ENCODE results near the gene CIZ1.

Gene CIZ1

DNA sequence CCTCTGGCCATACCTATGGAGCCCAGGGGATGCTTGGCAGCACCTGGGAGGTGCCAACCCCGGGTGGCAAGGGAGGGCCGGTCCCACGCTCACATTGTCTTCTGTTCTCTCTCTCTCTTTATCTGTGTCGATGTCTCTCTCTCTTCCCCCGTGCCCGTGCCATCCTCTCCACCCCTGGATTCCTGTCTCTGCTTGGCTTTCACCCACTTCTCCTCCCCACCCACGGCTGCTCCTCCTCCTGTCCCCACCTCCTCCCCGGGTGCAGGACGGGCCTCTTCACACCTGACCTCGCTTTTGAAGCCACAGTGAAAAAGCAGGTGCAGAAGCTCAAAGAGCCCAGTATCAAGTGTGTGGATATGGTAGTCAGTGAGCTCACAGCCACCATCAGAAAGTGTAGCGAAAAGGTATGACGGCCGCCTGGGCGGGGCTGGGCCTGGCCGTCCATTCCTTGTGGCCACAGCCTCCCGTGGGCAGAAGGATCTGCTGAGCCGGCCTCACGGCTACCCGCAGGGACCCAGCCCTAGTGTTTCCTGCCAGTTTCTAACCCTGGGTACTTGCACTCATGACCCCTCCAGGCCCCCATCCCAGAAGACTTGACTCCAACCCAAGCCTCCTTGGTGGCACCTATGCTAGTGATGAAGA, 34.5 kb upstream of the CIZ1 start:
- TF ChIP-seq, protein P1, sequence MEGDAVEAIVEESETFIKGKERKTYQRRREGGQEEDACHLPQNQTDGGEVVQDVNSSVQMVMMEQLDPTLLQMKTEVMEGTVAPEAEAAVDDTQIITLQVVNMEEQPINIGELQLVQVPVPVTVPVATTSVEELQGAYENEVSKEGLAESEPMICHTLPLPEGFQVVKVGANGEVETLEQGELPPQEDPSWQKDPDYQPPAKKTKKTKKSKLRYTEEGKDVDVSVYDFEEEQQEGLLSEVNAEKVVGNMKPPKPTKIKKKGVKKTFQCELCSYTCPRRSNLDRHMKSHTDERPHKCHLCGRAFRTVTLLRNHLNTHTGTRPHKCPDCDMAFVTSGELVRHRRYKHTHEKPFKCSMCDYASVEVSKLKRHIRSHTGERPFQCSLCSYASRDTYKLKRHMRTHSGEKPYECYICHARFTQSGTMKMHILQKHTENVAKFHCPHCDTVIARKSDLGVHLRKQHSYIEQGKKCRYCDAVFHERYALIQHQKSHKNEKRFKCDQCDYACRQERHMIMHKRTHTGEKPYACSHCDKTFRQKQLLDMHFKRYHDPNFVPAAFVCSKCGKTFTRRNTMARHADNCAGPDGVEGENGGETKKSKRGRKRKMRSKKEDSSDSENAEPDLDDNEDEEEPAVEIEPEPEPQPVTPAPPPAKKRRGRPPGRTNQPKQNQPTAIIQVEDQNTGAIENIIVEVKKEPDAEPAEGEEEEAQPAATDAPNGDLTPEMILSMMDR (IDR thresholded peaks at IDR 0.05; ENCODE audit: control extremely low read depth, extremely low read depth, low read depth, missing control alignments) = no peak
- POLR2A ChIA-PET = no interaction called here
- DNase-seq (ENCODE audit: extremely low spot score) = no peak
- CTCF ChIA-PET = no interaction called here

DNA sequence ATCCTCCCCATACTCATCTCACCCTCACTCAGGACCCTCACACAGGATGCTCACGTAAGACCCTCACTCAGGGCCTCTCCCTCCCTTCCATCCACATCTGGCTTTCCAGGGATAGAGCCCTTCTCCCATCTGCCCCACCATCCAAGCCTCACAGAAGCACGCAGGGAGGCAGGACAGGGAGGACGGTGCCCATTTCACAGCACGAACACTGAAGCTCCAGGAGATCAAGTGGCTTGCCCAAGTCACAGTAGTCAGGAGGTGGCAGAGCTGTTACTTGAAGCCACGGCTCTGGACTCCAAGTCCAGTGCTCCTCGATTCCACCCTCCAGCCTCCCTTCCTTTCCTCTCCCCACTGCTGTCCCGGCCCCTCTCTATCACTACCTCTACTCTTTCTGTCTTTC, 33.5 kb upstream of the CIZ1 start:
- no peak for DNase-seq (ENCODE audit: extremely low spot score)
- CTCF ChIA-PET = no interaction called here
- TF ChIP-seq, protein P1 (IDR thresholded peaks at IDR 0.05; ENCODE audit: control extremely low read depth, extremely low read depth, low read depth, missing control alignments) = no peak
- POLR2A ChIA-PET = no interaction called here

DNA sequence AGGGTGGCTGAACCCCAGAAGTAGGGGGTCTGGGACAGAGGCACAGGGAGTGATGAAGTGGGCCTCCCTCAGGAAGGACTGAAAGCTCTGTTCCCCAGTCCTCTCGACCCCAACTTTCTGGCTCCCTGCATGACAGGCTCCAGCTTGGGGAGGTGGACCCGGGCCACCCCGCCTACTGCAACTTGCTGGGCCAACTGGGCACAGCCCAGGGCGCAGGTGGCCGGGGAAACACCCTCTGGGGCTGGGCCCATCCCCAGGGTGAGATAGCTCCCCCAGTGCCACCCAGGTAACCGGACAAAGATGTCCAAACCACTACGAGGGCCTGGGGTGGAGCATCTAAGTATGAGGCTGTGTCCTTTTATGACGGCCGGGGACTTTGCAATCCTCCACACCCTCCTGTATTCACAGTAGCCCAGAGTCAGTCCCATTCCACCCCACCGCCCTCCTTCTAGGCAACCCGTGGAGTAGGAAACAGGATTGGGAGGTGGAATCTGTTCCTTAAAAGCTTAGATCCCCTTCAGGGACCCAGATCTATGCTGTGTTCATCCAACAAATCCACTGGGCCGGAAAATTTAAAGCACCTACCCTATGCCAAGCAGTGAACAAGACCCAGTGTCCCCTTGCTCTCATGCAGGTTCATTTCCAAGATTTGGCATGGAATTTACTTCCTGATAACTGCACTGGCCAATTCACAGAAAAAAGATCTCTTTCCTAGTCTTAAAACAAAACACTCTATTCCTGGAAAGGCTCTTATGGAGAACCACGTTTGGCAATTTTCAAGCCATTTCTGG, 31.7 kb upstream of the CIZ1 start:
- POLR2A ChIA-PET = no interaction called here
- CTCF ChIA-PET = interaction anchor here (0.8 to 1.2 kb wide), 3 partner anchors 18 to 32 kb away, joined by 3 read pairs; no protein-coding TSS in a partner anchor
- no peak for DNase-seq (ENCODE audit: extremely low spot score)
- TF ChIP-seq, protein P1 (IDR thresholded peaks at IDR 0.05; ENCODE audit: control extremely low read depth, extremely low read depth, low read depth, missing control alignments) = no peak

DNA sequence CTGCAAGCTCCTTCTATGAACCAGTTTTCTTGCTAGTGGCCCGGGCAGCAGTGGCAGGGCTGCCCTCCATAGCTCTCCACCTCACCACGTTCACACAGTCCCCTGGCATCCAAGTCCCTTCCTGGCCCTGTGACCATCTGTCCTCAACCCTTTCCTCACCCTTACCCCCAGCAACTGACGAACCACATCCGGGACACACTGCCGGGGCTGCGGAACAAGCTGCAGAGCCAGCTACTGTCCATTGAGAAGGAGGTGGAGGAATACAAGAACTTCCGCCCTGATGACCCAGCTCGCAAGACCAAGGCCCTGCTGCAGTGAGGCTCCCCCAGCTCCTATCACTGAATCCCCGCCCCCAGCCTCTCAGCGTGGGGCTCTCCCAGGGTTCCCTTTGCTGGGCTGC, 30.7 kb upstream of the CIZ1 start:
- CTCF ChIA-PET = interaction anchor here (1.1 to 1.2 kb wide), 2 partner anchors 17 to 33 kb away, joined by 3 read pairs; no protein-coding TSS in a partner anchor
- DNase-seq (ENCODE audit: extremely low spot score) = no peak
- POLR2A ChIA-PET = interaction anchor here (0.7 kb wide), 1 partner anchor 490 kb away, joined by 3 read pairs; no protein-coding TSS in a partner anchor
- TF ChIP-seq, protein P1 (IDR thresholded peaks at IDR 0.05; ENCODE audit: control extremely low read depth, extremely low read depth, low read depth, missing control alignments) = no peak

DNA sequence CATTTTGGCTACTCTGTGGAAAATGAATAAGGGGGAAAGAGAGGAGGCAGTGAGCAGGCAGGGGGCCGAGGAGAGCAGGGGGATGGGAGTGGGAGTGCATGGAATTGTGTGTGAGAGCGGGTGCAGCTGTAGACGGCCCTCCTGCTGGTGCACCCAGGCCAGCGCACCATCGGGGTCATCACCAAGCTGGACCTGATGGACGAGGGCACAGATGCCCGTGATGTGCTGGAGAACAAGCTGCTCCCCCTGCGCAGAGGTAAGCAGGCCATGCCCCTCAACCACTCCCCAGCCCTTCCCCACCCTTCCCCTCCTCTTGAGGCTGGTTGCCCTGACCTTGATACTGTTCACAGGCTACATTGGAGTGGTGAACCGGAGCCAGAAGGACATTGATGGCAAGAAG, 28.5 kb upstream of the CIZ1 start:
- CTCF ChIA-PET = no interaction called here
- POLR2A ChIA-PET = no interaction called here
- DNase-seq (ENCODE audit: extremely low spot score) = no peak
- TF ChIP-seq, protein P1 (IDR thresholded peaks at IDR 0.05; ENCODE audit: control extremely low read depth, extremely low read depth, low read depth, missing control alignments) = no peak

DNA sequence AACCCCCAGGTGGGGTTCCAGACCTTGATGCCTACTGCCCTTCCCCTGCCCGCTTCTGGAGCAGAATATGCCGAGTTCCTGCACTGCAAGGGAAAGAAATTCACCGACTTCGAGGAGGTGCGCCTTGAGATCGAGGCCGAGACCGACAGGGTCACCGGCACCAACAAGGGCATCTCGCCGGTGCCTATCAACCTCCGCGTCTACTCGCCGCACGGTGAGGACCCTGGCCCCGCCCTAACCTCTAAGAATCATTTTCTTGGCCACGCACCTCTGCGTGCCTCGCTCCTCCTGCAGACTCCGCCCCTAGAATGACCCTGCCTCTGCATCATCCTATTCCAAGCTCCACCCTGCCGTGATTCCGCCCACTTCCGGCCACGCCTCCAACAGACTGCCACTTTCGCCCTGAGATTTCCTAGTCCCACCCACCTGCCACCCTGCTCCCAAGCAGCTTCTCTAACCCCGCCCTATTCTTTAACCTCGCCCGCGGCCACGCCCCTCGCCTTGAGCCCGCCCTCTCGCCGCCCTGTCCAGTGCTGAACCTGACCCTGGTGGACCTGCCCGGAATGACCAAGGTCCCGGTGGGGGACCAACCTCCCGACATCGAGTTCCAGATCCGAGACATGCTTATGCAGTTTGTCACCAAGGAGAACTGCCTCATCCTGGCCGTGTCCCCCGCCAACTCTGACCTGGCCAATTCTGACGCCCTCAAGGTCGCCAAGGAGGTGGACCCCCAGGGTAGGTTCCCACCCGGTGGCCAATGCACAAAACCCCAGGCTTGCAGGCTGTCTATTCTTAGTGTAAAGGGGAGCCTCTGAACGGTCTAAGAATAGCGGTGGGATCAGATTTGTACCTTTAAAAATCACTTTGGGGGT, 27.4 kb upstream of the CIZ1 start:
- POLR2A ChIA-PET = interaction anchor here (0.5 to 0.6 kb wide), 3 partner anchors 12 to 30 kb away, joined by 3 to 4 read pairs (median 3); no protein-coding TSS in a partner anchor
- peak; percentile 97 for DNase-seq (ENCODE audit: extremely low spot score)
- CTCF ChIA-PET = interaction anchor here (0.7 to 5.0 kb wide), 4 partner anchors 12 to 76 kb away, joined by 3 to 16 read pairs (median 6); no protein-coding TSS in a partner anchor
- TF ChIP-seq, protein P1 (IDR thresholded peaks at IDR 0.05; ENCODE audit: control extremely low read depth, extremely low read depth, low read depth, missing control alignments) = no peak
